Neural cell (in vitro differentiated cells): Measurements from ENCODE around the gene TNFSF15.

Experiments
- CTCF ChIP-seq: fragments of 450-650 bp; IDR thresholded peaks from 2 replicates; pipeline ENCODE4 v1.5.1; 2014; ENCODE audit warnings: antibody characterized with exemption, mild to moderate bottlenecking, moderate library complexity; ENCODE audit not compliant: poor library complexity, severe bottlenecking
- MXI1 ChIP-seq: fragments of 450-650 bp; conservative IDR thresholded peaks from 2 replicates; pipeline ENCODE4 v1.6.1; 2014; ENCODE audit warnings: antibody characterized with exemption, mild to moderate bottlenecking; ENCODE audit not compliant: poor library complexity, severe bottlenecking
- REST ChIP-seq: IDR thresholded peaks from 2 replicates; pipeline ENCODE4 v1.6.1; 2012; ENCODE audit warnings: borderline replicate concordance

- TF ChIP-seq CTCF = no peak
- no peak for TF ChIP-seq REST
- no peak for TF ChIP-seq MXI1
Observed at GRCh38 chr9:114791736-114792135, 14.1 kb downstream of the TNFSF15 start.
